ENCODE data around the gene PCED1B.

Gene PCED1B

GRCh38 chr12:47067771-47068431 is 11.5 kb upstream of the PCED1B start:
- DNase-seq (ENCODE audit: low read depth in 2 of 2) = no peak

GRCh38 chr12:47068539-47068938 is 10.9 kb upstream of the PCED1B start:
- DNase-seq (ENCODE audit: low read depth in 2 of 2) = no peak

- no peak for DNase-seq (ENCODE audit: low read depth in 2 of 2)
These were observed 9.1 kb upstream of the PCED1B start for GRCh38 chr12:47070310-47070709.

- no peak for DNase-seq (ENCODE audit: low read depth in 2 of 2)
These were observed 8.1 kb upstream of the PCED1B start for GRCh38 chr12:47071241-47071852.

- DNase-seq (ENCODE audit: low read depth in 2 of 2) = no peak
These were observed 5.5 kb upstream of the PCED1B start for GRCh38 chr12:47073951-47074350.

- no peak for DNase-seq (ENCODE audit: low read depth in 2 of 2)
These were observed 4.7 kb upstream of the PCED1B start for GRCh38 chr12:47074757-47075156.

- DNase-seq (ENCODE audit: low read depth in 2 of 2) = no peak
These were observed 4.0 kb upstream of the PCED1B start for GRCh38 chr12:47075192-47076084.

GRCh38 chr12:47077206-47078085 is 2.0 kb upstream of the PCED1B start:
- DNase-seq (ENCODE audit: low read depth in 2 of 2) = no peak

GRCh38 chr12:47078086-47078395 is 1.4 kb upstream of the PCED1B start:
- DNase-seq (ENCODE audit: low read depth in 2 of 2) = no peak

GRCh38 chr12:47078733-47079467 is 521 bp upstream of the PCED1B start:
- peak; percentile 20 to 38 for DNase-seq (ENCODE audit: low read depth in 2 of 2)

GRCh38 chr12:47079981-47080724 is 732 bp downstream of the PCED1B start:
- peak; percentile 11 to 20 for DNase-seq (ENCODE audit: low read depth in 2 of 2)

- DNase-seq (ENCODE audit: low read depth in 2 of 2) = peak; percentile 23 to 60
These were observed 1.5 kb downstream of the PCED1B start for GRCh38 chr12:47080725-47081502.

- no peak for DNase-seq (ENCODE audit: low read depth in 2 of 2)
These were observed 2.9 kb downstream of the PCED1B start for GRCh38 chr12:47082283-47082682.

- DNase-seq (ENCODE audit: low read depth in 2 of 2) = no peak
These were observed 3.6 kb downstream of the PCED1B start for GRCh38 chr12:47082796-47083621.

- DNase-seq (ENCODE audit: low read depth in 2 of 2) = no peak
These were observed 4.8 kb downstream of the PCED1B start for GRCh38 chr12:47084172-47084571.

- no peak for DNase-seq (ENCODE audit: low read depth in 2 of 2)
These were observed 6.4 kb downstream of the PCED1B start for GRCh38 chr12:47085815-47086252.

- DNase-seq (ENCODE audit: low read depth in 2 of 2) = no peak
These were observed 7.8 kb downstream of the PCED1B start for GRCh38 chr12:47087088-47087688.
